ENCODE data around the gene TNS3.

DNA sequence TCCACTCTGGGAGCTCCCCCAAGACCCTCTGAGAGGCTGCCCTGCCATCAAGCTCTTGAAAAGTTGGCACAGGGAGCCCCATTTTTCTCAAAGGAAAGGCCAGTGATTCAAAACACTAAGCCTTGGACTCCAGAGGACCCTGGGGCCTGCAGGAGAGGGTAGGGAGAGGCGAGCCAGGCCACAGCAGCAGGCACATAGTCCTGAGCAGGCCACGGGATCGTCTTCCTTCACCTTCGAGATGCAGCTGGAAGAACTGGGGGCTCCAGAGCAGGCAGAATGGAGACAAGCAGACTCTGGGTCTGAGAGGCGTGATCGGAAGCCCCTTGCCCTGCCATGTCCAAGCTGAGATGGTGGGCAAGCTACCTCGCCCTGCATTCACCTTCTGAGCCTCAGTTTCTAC is 13.9 kb downstream of the TNS3 start:
- TF ChIP-seq, protein P1, sequence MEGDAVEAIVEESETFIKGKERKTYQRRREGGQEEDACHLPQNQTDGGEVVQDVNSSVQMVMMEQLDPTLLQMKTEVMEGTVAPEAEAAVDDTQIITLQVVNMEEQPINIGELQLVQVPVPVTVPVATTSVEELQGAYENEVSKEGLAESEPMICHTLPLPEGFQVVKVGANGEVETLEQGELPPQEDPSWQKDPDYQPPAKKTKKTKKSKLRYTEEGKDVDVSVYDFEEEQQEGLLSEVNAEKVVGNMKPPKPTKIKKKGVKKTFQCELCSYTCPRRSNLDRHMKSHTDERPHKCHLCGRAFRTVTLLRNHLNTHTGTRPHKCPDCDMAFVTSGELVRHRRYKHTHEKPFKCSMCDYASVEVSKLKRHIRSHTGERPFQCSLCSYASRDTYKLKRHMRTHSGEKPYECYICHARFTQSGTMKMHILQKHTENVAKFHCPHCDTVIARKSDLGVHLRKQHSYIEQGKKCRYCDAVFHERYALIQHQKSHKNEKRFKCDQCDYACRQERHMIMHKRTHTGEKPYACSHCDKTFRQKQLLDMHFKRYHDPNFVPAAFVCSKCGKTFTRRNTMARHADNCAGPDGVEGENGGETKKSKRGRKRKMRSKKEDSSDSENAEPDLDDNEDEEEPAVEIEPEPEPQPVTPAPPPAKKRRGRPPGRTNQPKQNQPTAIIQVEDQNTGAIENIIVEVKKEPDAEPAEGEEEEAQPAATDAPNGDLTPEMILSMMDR (IDR thresholded peaks at IDR 0.05; ENCODE audit: low read depth, low read length) = no peak
- no peak for TF ChIP-seq POLR2A (IDR thresholded peaks at IDR 0.05; ENCODE audit: extremely low read depth, insufficient read length)
- TF ChIP-seq, protein P2, sequence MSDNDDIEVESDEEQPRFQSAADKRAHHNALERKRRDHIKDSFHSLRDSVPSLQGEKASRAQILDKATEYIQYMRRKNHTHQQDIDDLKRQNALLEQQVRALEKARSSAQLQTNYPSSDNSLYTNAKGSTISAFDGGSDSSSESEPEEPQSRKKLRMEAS (IDR thresholded peaks at IDR 0.05; ENCODE audit: low read depth, low read length) = no peak
